Measurements from ENCODE around the gene BPIFB3.

Gene BPIFB3

DNA sequence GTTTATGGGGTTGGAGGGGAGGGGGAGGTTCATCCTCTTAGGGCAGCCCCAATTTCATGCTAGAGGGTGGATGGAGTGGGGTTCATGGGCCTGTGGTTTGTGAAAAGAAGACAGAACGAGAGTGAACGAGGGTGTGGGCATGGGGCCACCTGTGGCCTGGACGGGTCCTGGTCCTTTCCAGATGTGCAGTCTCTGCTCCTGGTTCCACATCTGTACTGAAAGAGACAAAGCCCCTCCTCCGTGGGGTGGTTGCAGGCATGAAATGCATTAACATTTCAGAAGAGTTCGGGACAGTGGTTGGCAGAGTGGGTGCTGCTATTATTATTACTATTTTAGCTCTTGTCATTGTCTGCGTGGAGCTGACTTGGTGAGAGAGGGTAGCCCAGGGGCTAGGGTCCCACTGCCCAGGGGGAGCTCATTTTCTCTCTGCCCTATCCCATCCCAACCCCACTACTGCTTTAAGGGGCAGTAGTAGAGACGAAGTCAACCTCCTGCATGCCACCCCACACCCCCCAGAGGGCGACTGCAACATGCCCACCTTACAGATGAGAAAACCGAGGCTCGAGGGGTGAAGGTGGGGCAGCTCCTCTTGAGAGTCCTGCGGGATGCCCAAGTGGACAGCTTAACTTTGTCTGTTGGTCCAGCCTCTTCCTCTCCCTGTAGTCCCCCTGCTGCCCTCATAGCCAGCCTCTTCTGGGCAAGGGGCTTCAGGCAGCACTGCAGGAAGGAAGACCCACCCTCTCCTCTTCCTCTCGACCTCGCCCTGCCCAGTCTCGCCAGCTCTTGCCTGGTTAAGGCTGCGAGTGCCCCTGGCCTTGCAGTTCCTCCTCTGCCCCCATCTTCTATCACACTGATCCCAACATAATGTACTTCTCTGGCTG is 37.8 kb upstream of the BPIFB3 start:
- no peak for DNase-seq (ENCODE audit: low read depth)

DNA sequence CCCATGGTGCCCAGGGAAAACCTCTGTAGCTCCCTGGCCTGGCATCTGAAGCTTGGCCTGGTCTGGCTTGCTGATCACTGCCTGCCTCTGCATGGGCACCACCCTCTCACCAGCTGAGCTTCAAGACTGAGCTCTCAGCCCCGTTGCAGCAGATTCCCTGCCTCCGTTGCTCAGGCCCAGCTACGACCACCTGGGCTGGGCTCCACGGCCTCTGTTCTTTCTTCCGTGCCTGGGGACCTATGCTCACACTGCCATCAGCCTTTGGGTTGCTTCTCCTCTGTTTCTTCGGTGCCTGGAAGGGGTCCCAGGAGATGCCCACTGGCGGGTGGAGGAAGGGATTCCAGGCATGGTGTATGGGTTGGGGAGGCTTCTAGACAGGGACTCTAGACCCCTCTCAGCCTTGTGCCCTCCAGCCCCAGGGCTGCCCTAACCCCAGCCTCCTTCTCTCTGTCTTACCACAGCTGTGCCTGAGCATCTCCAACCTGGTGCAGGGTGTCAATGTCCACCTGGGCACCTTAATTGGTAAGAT is 37.1 kb upstream of the BPIFB3 start:
- no peak for DNase-seq (ENCODE audit: low read depth)

DNA sequence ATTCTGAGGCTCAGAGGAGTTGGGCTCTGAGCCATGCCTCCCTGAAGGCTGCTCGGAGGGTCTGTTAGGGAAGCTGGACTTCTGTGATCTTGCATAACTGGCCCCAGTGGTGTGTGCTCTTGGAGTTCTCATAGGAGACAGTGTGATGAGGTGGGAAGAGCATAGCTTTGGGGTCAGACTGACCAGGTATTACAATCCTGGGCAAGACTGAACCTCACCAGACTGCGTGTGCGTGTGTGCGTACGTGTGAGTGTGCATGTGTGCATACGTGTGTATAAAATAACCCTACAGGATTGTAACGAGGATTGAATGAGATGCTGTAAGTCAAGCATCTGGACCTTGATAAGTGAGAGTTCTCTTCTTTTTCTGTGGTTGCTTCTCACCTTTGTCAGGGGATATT is 36.2 kb upstream of the BPIFB3 start:
- DNase-seq (ENCODE audit: low read depth) = no peak

DNA sequence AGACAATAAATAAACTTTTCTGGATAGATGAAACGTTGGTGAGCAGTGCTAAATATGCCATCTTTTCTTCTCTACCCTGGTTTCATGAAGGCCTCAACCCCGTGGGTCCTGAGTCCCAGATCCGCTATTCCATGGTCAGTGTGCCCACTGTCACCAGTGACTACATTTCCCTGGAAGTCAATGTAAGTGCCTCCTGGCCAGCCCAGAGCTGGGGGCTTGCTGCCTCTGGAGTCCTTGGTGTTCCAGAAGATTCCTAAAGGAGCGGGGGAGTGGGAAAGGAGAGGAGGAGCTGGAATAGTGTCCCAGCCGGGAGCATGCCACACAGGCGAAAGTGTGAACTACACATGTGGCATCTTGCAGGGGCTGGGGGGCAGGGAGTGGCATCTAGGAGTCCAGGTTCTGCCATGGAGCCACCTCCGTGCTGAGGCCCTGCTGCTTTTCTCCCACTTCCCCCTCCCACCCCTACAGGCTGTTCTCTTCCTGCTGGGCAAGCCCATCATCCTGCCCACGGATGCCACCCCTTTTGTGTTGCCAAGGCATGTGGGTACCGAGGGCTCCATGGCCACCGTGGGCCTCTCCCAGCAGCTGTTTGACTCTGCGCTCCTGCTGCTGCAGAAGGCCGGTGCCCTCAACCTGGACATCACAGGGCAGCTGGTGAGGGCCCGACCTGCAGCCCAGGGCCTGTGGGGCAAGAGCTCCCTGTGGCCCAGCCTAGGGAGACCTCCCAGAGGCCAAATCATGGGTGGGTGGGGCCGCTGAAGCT is 35.4 kb upstream of the BPIFB3 start:
- DNase-seq (ENCODE audit: low read depth) = no peak

DNA sequence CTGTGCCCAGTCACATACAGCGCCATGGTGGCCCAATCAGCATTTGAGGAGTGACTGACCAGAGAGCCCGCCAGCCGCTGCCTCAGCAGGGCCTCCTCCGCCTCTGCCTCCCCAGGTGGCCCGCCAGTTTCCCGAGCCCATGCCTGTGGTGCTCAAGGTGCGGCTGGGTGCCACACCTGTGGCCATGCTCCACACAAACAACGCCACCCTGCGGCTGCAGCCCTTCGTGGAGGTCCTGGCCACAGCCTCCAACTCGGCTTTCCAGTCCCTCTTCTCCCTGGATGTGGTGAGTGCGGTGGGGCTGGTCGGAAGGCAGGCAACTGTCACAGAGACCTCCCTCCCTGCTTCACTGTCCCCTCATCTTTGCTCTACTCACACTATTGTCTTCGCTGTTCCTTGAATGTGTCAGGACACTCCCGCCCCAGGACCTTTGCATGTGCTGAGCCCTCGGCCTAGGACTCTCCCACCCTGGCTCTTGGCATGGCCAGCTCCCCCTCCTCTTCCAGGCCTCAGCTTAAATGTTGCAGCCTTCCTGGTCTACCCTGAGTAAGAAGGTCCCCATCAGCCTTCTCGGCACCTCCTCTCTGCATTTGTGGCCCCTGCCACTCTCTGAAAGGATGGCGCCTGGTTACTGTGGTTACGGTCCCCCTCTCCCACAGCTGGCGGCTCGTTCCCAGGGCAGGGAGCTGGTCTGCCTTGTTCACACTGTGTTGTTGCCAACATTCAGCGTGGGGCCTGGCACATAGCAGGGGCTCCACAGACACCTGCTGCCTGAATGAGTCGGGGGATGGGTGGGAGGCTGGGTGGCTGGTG is 34.0 kb upstream of the BPIFB3 start:
- DNase-seq (ENCODE audit: low read depth) = no peak

DNA sequence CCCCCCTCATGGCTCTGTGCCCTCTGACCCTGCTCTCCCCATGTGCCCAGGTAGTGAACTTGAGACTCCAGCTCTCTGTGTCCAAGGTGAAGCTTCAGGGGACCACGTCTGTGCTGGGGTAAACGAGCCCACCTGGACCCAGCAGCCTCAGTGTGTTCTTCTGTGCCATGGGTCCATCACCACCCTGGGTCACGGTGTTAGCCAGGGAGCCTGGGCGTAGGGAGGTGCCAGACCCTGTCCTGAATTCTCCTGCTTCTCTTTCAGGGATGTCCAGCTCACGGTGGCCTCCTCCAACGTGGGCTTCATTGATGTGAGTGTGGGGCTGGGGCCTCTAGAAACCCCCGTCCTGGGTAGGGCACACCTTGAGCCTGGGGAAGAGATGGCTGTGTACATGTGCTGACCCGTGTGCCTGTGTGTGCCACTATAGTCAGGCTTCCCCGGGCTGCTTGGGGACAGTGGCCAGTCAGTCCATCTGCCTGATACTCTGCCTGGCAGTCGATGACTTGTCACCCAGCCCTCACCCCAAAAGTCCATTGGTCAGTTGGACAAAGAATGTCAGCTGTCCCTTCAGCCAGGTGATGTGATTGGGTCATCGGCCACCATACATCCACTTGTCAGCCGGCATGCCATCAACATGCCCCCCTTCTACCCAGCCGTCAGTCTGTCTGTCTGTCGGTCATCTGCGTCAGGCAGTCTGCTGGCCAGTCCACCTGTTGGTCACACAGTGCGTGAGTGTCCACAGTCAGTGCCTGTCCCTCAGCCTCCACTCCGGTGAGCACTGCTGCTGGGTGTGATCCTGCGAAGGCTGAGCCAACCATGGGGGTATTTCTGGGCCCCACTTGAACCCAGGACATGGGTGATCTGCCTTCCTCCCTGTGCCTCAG is 33.2 kb upstream of the BPIFB3 start:
- DNase-seq (ENCODE audit: low read depth) = no peak

DNA sequence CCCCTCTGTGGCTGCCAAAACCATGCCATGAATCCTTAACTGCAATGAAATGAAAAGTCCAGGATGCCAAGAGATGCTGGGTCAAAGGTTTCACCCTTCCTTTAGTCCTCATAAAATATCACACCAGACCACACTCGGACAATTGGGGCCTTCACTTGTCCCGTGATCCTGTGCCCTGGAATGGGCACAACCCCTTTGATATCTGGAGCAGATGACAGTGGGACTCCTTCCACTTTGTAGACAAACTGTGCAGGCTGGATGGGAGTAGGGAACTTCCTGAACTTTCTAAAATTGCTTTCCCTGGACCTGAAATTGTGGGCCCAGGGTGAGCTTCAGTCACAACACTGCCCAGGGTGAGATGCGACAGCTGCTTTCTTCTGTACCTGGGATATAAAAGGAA is 31.8 kb upstream of the BPIFB3 start:
- DNase-seq (ENCODE audit: low read depth) = no peak

DNA sequence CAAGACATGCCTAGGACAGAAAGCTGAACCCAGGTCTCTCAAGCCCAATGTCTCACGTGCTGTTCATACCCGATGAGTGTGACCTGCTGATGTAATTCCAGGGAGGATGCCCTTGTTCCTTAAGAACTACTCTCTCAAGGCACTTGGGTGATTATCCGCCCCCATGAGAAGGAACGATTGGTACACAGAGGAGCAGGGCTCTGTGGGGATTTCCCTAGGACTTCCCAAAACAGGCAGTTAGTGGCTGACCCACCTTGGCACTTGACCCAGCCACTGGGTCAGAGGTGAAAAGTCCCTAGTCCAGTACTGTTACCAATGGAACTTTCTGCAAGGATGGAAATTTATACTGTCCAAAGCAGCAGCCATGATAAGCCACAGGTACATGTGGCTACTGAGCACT is 31.4 kb upstream of the BPIFB3 start:
- DNase-seq (ENCODE audit: low read depth) = no peak

DNA sequence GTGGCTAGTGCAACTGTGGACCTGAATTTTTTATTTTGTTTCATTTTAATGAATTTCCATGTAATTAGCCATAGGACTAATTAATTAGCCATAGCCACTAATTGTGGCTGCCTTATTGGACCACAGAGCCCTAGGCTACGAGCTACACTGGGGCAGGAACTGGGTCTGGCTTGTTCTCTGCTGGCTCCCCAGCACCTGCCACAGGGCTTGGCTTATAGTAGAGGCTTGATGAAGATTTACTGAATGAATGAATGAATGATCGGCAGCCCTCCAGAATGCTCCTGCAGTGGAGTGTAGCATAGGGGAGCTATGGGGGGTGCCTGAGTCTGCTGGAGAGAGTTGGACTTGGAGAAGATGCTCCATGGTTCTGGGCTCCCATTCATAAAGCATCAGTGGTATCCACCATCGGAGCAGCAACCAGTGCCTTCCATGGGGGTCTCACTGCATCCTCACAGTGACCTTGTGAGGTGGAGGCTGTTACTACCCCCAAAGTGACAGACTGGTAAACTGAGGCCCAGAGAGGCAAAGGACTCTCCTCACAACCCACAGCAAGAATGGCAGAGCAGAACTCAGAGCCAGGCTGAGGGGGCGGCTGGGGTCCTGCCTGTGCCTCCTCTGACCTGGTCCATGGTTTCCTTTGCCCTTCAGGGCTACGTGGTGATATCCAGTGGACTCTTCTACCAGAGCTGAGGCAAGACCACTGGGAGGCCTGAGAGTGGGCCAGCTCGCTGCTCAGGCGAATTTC is 30.8 kb upstream of the BPIFB3 start:
- DNase-seq (ENCODE audit: low read depth) = no peak

DNA sequence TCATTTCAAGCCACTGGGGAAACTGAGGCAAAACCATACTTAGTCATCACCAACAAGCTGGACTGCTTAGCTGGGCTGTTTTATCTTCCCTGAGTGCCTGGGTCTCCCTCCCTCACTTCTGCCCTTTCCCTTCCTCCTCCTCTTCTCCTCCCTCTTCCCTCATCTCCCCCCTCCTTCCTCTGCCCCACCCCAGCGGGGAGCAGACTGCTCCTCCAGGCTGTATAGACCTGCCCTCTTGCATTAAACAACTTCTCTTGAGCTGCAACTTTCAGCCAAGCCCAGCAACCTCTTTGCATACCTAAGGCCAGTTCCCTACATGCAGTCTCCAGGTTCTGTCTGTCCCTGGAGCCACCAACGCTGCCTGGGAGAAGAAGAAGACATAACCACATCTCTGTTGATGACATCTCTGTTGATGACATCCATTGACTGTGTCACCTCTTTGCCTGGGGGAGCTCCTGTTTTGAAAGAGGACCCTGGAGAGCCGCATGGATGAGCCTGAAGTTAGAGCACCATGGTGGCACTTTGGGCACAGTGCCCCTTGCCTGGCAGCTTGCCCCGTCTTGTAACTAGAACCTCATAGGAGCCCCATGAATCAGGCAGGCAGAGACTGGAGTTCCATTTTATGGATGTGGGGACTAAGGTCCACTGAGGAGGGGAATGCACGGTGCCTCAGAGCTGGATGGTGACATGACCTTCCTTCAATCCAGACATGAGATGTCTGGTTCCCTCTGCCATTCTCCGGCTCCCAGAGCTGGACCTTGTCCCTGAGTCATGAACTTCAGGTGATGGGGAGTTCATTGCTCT is 30.1 kb upstream of the BPIFB3 start:
- DNase-seq (ENCODE audit: low read depth) = no peak

DNA sequence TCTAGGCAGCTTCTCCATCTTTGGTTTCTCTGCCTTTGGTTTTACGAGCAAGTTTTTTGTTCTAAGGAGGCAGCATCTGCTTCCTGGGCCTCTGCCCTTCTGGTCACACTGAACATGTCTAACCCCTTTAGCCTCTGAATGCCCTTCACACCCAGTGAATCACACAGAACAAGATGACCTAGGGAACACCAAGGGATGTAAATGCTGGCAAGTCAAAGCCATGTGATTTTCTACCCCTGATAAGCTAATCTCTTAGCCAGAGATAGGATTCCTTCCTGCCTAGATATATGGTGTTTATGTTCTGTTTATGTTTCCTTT is 29.5 kb upstream of the BPIFB3 start:
- no peak for DNase-seq (ENCODE audit: low read depth)

DNA sequence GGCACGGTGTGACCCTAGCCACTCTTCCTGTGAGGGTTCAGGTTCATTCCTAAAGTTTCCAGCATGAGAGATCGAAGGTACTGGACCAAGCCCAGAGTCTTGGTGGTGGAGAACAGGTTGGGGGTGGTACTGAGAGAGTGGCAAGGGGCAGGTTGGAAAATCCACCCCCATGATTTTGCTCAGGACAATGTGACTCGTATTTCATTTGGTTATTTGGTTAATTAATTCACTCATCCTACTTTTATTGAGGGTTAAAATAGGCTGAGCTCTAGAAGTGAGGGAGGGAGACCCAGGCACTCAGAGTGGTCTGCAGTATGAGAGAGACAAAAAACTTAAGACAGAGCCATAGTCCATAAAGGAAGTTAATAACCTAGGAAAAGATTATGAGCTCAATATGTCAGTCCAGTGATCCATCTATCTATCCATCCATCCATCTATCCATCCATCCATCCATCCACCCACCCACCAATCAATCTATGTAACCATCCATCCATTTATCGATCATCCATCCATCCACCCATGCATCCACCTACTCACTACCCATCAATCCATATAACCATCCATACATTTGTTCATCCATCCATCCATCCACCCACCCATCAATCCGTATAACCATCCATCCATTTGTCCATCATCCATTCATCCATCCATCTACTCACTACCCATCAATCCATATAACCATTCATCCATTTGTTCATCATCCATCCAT is 28.9 kb upstream of the BPIFB3 start:
- DNase-seq (ENCODE audit: low read depth) = no peak

DNA sequence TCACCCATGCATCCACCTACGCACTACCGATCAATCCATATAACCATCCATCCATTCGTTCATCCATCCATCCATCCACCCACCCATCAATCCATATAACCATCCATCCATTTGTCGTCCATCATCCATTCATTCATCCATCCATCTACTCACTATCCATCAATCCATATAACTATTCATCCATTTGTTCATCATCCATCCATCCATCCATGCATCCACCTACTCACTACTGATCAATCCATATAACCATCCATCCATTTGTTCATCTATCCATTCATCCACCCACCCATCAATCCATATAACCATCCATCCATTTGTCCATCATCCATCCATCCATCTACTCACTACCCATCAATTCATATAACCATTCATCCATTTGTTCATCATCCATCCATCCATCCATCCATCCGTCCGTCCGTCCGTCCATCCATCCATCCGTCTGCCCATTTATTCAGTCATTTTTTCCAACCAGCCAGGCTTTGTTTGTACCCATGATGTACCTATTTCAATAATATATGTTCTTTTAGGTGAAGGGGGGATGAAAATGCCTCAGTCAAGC is 28.3 kb upstream of the BPIFB3 start:
- DNase-seq (ENCODE audit: low read depth) = no peak

DNA sequence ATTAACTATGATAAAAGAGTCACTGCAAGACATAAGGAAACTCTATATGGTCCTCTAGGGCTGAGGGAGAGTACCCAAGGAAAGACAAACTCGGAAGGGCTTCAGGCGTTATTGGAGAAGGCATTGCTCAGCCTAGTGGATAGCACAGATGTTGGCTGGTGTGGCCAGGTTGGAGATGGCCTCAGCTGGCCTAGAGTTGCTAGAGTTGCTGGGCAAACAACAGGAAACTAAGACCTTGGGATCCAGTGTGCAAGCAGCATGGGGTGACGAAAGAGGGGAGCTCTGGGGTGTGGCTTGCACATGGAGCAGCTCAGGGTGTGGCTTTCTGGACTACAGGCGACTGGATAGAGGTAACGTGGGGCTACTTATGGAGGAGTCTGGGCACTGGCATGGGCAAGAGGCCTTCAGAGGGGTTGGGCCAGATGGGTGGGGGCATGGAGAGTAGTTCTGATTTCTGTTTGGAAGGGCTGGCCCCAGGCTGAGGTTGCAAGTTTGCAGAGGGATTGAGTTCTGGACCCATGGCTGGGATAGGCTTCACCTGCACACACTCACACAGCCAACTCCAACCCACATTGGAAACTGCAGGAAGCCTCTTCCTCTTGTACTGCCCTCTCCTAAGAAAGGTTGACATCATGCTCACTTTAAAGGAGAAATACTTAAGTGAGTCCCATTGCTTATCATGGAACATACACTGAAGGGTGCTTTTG is 27.5 kb upstream of the BPIFB3 start:
- no peak for DNase-seq (ENCODE audit: low read depth)

DNA sequence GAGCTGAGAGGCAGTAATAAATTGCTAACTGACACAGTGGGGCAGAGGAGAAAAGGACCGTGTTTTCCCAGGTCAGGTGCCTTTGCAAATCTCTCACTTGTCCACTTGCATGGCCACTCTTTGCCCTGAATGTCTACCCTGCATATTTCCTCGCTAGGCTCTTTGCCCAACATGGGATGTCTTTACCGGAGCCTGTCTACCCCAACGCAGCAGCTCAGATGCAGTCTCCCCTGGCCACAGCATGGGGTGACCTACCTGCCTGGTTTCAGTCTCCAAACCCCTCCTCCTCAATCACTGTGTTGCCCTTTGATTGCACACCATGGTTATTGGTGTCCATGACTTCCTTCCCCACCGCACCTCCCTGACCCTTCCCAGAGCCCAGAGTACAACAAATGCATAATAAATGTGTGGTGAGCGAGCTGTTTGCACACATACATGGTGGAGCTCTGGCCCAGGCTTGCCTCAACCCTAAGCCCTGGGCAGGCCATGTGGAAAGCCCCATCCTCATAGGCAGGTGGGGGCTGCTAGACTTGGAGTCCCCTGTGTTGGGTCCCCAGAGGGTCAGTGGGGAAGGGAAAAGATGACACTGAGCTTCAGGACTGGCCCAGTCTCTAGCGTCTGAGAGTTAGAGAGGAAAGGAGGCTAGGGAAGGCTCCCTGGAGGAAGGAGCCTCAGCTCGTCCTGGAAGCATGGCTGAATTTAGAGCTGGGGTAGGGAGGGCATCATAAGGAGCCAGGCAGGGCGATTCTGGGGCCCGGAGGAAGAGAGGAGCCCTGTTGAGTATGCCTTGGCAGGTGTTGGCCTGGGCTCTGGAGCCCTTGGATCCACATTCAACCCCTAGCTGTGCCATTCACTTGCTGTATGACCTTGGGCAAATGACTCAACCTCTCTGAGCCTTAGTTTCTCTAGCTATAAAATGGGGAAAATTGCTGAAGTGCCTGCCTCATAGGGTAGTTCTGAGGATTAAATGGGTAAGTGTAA is 26.6 kb upstream of the BPIFB3 start:
- DNase-seq (ENCODE audit: low read depth) = no peak

DNA sequence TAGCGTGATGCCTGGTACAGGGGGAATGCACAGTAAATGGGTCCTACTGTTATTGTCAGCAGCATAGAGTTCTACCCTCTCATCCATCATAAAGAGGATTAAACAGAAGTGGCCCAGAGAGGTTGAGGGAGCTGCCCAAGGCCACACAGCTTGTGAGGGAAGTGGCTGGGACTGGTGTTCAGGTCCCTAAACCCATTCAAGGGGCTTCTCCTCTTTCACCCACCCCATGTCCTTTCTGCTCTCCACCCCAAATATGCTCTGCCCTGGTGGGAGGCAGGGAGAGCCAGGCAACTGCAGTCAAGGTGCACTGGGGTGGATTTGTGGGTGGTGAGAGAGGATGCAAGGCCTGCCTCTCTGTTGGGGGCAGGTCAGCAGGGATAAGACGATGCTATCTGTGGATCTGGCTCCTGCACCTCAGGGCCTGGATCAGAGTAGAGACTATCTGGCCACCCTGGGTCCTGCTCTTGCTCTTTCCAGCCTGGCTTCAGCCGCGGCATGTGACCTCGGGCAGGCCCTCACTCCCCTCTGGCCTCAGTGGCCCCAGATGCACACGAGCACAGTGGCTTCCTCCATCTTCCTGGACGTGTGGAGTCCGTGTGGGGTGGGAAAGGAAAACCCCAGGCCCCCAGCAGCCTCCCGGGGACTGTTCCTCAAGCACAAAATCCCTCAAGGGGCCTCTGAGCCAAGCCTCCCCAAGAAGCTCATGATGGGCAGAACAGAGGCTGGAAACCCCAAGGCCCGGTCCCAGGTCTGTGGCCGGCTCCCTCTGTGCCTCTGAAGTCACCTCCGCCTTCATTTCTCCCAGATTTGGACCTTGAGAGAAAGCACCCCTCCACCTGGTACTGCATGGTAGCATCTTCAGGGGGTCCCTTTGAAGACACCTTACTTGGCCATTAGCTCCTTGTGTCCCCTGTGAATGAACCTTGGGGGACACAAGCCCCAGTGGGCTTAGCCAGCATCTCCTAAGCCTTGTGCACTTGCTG is 25.6 kb upstream of the BPIFB3 start:
- DNase-seq (ENCODE audit: low read depth) = no peak

Measured in stimulated activated CD4-positive, alpha-beta T cell treated with anti-CD3 and anti-CD28 coated beads, Interleukin-2, amount 100 ng/mL, for 4 hours (primary cell).